ENCODE data around the gene NUDT14.

NUDT14 gene

DNA sequence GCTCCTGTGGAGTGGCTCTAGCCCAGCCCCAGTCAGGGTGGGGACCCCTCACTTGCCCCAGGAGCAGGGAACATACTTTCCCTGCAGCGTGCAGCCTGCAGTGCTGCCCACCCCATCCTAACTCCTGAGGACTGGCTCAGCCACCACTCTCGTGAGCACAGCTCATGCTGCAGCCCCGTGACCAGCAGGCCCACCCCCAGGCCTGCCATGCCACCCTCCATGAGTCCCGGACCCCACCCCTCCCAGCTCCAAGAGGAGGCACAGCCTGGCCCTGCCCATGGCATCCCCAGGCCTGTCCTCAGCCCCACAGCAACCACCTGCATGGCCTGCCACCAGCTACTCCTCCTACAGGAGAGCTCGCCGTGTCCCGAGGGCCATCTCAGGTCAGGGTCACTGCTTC is 8.6 kb downstream of the NUDT14 start:
- DNase-seq, result no peak

GRCh38 chr14:105171004-105171673 is 10.0 kb downstream of the NUDT14 start:
- DNase-seq, result peak; percentile 83 to 90

GRCh38 chr14:105169776-105170655 is 11.1 kb downstream of the NUDT14 start:
- DNase-seq, result peak in 1 of 2 experiments; percentile 36

DNA sequence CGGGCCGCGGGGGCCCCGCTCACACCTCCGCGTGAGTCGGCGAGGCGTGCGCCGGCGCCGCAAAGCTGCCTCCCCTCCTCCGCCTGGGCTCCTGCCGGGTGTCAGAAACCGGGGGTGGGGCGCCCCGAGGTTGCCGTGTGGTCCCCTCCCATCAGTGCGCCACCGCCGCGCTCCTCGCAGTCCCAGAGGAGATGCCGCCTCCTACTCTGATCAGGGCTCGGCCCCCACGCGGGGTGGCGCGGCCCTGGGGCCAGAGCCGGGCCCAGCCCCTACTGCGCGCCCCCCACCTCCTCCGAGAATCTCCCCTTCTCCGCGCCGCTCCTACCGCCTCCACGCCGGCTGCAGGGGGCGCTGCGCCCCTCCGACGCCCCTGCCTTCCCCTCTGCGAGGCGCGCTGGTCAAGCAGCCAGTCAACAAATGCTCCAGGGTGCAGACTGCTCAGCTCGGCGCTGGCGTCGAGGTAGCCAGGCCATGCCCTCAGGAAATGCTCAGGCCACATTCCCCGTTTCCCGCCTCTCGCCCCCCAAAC is 12.1 kb downstream of the NUDT14 start:
- peak; percentile 56 to 58 for DNase-seq

GRCh38 chr14:105168496-105168978 is 12.6 kb downstream of the NUDT14 start, which contains the start of gene JAG2:
Gene JAG2 (minus strand): TSS chr14:105168776. CDS start chr14:105168420, 356 bp downstream.
- peak; percentile 70 to 84 for DNase-seq

- DNase-seq, result no peak
Observed at GRCh38 chr14:105168093-105168420, 13.1 kb downstream of the NUDT14 start.

- peak; percentile 36 to 67 for DNase-seq
Observed at GRCh38 chr14:105167303-105168092, 13.6 kb downstream of the NUDT14 start.

DNA sequence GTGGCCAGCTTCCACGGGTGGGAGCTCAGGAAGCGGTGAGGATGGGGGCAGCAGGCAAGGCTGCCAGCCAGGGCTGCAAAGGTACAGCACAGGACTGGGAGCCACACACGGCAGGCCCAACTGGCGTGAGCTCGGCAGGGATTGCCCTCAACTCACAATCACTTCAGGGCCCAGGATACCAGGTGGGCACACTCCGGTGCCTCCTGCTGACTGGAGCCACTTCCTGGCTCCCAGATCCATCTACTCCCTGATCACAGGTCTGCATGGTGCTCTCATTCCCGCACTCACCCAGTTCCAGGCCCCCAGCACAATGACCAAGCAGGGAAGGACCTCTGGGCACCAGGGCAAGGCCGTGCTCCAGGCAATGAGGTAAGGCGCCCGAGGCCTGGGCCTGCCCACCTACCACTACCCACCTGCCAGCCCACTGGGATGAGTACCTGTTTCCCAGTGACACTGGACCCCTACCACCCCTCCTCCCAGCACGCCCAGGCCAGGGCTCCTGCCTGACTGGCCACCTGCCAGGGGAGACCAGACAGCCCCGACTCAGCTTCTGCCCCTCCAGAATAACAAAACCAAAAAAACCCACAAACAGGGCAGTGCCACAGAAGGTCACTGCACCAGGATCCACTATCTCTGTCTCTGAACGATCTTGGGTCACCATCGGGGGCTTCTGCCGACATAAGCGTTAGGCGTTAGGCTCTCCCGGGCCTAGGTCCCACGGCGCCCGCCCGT is 14.4 kb downstream of the NUDT14 start:
- DNase-seq, result peak in 1 of 2 experiments; percentile 50

DNA sequence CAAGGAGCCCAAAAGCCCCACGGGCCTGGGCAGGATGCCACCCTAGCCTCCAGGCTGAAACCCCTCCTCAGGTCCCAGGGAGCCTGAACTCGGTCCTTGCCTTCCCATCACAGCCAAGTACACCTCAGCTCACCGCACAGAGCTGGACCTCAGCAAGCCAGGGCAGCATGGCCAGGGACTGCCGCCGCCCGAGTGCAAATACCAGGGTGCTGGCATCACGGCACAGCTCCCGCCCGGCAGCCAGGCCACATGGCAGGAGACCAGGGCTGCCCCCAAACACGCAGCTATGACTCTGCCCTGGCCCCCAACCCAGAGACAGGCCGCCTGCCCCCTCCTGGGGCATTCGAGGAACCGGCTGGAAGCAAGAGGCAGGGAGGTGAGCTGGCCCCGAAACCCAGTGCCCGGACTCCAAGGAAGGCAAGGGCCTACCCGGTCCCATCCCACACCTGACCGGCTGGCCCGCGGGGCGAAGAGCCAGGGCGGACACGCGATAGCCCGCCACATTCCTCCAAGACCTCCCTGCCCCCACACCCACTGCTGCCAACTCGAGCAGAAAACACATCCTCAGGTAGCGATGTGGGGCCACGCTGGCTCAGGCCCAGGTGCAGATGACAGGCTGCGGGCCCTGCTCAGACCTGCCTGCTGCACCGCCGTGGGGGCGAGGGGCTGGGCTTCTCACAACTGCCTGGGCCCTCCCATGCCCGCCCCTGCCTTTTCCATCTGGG is 15.2 kb downstream of the NUDT14 start:
- DNase-seq, result peak; percentile 43 to 70

- peak; percentile 57 to 91 for DNase-seq
Observed at GRCh38 chr14:105165134-105165704, 15.9 kb downstream of the NUDT14 start.

DNA sequence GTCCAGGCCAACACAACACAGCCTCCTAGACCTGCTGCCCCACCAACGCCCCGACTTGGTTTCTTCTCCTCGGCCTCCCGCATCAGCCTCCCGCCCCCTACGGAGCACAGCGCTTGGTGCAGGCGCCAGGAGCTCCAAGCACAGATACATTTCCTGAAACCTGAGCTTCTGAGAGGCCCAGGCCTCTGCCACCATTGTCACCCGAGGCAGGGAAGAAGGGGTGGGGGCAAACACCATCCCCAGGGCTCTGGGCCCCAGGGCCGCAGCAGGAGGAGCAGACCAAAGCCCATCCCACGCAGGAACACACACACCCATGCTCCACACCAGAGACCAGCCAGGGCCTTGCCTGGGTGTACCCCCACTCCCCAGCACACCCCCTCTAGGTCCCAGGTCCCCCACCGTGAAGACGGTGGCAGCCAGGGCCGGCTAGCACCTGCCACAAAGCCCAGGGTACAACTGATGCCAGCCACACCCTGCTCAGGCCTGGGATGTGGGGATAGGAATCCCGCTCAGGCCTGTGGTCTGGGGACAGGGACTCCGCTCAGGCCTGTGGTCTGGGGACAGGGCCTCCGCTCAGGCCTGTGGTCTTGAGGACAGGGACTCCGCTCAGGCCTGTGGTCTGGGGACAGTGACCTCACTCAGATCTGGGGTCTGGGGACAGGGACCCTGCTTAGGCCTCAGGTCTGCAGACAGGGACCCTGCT is 17.9 kb downstream of the NUDT14 start:
- peak in 1 of 2 experiments; percentile 67 for DNase-seq

DNA sequence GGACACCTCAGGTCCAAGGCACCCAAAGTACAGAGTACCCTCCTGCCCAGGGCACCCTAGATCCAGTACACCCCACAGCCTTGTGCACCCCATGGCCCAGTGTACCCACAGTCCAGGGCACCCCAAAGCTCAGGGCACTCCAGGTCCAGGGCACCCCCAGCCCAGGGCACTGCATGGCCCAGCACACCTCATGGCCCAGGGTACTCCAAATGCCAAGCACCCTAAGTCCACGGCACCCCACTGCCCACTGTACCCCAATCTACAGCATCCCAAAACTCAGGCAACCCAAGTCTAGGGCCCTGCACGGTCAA is 18.5 kb downstream of the NUDT14 start:
- no peak for DNase-seq

DNA sequence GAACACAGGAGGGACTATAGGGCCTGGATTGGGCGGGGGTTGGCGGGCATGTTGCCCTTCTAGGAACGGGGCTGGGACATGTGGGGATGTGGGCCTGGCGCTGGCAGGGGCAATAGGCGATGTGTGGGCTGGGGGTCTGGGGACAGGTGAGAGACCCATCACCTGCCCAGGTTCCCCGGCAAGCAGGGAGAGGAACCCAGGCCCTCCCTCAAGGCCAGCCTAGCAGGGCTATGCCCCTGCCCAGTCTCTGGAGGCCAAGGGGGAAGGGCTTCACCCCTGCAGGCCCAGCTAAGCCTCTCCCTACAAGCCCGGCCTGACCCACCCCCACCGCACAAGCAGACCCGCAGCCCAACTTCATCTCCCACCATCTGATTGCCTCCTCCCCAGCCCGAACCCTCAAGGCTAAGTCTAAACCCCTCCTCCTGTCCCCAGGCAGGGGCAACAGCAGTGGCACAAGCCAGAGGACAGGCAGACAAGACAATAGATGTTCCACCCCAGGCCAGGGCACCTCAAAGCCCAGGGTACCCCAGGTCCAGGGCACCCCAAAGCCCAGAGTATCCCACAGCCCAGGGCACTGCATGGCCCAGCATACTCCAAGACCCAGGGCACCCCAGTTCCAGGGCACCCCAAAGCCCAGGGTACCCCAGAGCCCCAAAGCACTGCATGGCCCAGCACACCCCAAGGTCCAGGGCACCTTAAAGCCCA is 19.0 kb downstream of the NUDT14 start:
- no peak for DNase-seq

- DNase-seq, result peak; percentile 78 to 95
Observed at GRCh38 chr14:105161309-105161708, 19.8 kb downstream of the NUDT14 start.

GRCh38 chr14:105160776-105161175 is 20.3 kb downstream of the NUDT14 start:
- no peak for DNase-seq

- DNase-seq, result no peak
Observed at GRCh38 chr14:105159344-105159743, 21.8 kb downstream of the NUDT14 start.

- DNase-seq, result no peak
Observed at GRCh38 chr14:105158794-105159193, 22.3 kb downstream of the NUDT14 start.

DNA sequence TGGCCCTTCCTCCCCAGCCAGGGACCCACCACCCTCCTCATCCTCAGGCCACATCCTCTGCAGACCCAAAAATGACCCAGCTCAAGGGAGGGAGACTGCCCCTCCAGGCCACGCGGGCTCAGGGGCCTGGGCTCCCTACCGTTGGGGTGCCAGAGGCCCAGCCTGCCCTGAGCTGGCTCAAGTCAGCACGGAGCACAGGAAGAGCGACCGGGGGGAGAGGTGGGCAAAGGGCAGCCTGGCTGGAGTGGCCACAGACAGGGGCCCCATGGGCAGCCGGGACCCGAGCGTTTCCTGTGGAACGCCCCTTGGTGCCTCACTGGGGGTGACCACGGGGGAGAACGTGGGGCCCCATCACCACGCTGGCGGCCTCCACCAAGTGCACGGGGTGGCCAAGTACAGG is 23.2 kb downstream of the NUDT14 start:
- no peak for DNase-seq

GRCh38 chr14:105156414-105157375 is 24.4 kb downstream of the NUDT14 start:
- no peak for DNase-seq

All from NCI-H2081 (cell line).